ENCODE data around the gene FHL2.

The FHL2 gene

DNA sequence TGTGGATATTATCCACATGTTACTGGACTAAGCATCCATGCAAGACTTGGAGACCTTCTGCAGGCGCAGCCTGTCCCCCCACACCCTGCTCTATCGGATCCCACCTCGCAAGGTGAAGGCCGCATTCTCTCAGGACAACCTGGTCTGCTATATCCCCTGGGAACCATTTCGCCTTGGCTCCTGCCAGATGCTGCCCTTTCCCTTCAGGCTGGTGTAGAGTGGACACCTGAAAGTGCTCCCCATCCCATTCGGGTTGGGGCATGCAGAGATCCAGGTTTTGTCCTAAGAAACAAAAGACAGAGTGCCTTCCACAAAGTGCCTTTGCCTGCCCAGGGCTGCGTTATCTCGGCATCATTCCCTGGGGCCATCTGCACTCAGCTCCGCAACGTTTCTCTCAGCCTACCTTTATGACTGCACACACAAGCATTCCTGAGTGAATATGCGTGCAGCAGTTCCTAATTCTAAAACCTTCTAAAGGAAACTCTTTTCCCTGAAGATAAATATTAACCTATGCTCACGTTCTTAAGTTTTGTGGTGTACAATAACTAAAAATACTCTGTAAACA is 20.5 kb downstream of the FHL2 start:
- no peak for DNase-seq

DNA sequence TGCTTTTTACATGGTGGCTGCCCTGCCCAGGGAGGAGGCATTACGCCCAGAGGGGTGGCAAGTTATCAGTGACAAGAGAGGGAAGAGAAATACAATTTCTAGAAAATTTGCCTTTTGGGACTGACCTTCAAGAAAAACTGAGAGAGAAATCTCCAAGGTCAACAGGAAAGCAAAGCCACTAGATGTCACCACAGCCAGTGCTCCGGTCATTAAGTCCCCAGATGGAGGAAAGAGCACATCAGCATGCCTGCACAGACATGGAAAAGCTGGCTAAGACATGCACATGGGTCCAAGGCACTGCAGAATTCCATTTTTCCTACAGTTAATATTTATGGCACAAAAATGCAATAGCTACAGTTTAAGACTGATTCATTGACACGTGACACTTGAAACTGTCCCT is 21.0 kb downstream of the FHL2 start:
- DNase-seq: no peak

DNA sequence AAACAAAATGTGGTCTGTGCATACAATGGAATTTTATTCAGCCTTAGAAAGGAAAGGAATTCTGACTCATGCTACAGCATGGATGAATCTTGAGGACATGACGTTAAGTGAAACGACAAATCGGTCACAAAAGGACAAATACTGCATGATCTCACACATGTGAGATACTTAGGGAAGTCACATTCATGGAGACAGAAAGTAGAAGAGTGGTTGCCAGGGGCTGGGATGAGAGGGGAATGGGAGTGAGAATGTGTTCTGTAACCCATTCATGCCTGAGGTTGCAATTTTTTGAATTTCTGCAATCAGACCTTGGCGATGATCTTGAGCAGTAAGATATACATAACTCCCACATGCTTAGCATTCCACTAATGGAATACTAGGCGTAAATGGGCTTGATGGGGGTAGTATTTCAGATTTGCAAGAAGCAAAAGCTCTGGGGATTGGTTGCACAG is 22.0 kb downstream of the FHL2 start:
- peak; percentile 70 for DNase-seq

DNA sequence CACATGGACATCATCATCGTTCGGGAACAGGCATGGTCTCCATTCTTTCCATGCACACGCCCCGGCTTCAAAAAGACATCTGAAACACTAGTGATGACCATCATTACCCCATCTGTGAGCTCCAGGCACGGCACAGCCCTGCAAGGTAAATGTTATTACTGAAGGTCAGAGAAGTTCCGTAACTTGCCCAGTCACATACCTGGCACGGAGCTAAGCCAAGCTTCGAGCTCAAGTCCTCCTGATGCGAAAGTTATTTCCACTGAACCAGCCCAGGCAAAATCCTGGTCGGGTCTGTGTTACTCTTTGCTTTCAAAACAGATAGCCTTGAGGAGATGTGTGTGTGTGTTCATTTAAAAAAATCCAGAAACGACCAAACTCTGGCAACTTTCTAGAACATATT is 22.8 kb downstream of the FHL2 start:
- DNase-seq: no peak

DNA sequence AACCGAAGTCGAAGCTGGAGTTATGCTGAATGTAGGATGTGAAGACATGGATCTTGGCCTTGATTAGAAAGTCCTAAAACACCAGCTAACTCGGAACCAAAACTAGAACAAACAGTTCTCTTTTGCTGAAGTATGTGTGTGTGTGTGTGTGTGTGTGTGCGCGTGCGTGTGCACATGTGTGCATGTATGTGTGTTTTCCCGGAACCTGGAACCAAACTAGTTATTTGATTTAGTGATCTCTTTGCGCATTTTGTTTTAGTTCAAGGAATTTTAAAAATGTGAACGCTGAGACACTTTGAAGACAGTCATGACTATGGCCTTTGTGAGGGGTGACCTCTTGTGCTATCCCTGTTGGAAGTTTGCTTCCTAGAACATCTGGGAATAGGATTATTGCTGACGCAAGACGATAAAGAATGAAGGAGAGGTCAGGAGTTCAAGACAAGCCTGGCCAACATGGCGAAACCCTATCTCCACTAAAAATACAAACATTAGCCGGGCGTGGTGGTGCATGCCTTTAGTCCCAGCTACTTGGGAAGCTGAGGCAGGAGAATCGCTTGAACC is 23.8 kb downstream of the FHL2 start:
- no peak for DNase-seq

- no peak for DNase-seq
These were observed 24.9 kb downstream of the FHL2 start for GRCh38 chr2:105373895-105374401.

GRCh38 chr2:105373344-105373781 is 25.5 kb downstream of the FHL2 start:
- DNase-seq: no peak

DNA sequence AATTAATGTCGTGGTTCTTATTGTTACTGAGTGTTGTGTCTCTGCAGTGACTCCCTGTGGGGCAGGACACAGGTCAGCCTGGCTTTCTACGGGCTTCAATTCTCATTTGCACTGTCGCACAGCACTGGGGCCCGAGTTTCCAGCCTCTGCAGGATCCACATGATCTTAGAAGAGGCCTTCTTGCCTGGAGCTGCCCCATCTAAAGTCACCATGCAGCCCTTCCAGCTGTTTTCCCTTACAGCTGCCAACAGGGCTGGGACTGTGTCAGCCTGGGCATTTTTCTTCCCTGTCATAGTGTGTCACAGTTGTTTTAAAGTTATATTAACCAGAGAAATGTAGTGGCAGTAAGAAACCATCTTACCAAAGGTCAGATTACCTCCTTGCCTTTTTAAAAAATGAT is 27.0 kb downstream of the FHL2 start:
- no peak for DNase-seq

DNA sequence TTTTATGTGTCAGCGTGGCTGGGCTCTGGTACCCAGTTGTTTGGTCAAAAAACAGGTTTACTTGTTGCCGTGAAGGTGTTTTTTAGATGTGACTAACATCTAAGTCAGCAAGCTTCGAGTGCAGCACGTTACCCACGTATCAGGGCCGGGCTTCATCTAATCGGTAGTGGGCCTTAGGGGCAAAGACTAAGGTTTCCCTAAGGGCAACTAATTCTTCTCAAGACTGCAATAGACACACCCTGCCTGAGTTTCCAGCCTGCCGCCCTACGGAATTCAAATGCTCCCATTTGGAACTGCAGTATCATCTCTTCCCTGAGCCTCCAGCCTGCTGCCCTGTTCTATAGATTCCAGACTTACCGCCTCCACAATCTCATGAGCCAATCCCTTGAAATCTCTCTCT is 27.7 kb downstream of the FHL2 start:
- no peak for DNase-seq

- no peak for DNase-seq
These were observed 28.8 kb downstream of the FHL2 start for GRCh38 chr2:105369777-105370690.

- no peak for DNase-seq
These were observed 30.0 kb downstream of the FHL2 start for GRCh38 chr2:105368759-105369408.

DNA sequence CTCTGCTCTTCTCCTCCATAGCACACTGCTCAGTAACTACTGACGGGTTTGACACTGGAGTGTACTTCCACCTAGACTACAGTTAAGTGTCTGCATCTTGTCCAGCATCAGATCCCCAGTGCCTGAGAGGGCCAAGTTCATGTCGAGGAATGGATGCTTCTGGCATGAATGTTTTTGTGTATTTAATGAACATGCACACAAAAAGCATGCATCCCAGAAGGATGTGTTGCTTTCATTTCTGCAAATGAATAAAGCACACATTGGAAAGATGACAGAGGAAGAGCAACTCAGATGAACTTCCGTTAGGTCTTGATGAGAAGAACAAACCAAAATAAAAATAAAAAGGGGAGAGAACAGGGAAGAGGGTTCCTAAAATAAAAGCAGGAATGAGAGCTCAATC is 33.6 kb downstream of the FHL2 start:
- no peak for DNase-seq

- DNase-seq: no peak
These were observed 34.3 kb downstream of the FHL2 start for GRCh38 chr2:105364436-105365139.

DNA sequence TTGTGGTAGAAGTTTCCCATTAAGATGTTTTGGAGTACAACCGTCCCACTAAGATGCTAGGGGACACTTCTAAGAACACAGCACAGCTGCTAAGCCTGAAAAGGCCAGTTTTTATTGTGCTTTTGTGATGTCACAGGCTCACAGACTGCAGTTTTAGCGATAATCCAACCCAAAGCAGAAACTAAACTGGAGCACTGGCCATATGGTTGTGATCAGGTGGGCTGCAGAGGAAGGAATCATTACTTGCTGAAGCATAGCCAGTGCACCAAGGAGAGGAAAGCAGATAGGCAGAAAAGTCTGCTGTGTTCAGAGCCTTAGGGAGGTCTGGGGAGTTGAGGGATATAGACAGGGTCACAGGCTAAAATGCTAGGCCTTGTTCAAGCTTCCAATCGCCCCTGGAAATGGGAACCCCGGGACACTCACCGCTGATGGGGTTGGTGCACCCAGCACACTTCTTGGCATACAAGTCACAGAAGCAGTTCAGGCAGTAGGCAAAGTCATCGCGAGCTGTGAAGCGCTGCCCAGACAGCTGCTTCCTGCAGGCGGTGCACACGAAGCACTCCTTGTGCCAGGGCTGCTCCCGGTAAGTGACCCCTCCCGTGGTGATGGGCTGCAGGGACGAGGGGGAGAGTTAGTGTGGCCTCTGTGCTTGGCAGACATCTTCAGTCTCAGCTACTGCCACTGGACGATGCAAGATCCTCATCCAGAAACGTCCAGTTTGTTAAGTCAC is 35.8 kb downstream of the FHL2 start:
- no peak for DNase-seq

DNA sequence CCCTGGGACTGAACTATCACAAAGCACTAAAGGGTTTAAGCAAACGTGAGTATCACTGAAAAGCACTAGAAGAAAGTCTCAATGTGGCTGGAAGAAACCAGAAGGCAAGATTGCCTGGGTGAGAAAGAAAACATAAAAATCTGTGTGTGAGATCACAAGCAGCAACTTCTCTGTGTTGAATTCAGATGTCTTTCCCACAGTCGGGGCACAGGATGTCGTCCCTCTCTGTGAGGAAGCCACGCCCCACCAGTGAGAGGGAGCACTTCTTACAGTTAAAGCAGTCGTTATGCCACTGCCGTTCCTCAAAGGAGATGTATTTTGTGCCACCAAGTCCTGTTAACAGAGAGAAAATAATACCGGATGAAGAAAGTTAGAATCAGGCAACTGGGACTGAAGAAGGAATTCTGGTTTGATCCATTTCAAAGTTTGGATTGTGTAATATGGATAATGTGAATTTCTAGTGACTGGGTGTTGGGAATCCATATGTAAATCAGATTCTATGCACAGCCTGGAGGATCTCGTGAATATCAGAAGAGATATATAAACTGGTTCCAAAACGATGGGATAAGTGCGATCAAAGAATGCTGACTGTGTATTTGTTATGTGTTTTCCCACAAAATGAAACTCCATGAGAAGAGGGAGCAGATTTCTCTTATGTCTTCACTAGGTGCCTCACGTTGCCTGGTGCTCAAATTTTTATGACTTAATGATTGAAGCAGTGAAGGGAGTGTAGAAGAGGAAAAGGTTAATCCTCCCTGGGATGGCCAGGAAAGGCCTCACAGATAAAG is 37.6 kb downstream of the FHL2 start:
- DNase-seq: no peak

- no peak for DNase-seq
These were observed 40.3 kb downstream of the FHL2 start for GRCh38 chr2:105358593-105358992.

- no peak for DNase-seq
These were observed 41.7 kb downstream of the FHL2 start for GRCh38 chr2:105357122-105357521.

GRCh38 chr2:105344704-105345345 is 54.0 kb downstream of the FHL2 start:
- DNase-seq: no peak

- no peak for DNase-seq
These were observed 59.4 kb downstream of the FHL2 start for GRCh38 chr2:105339414-105339813.

- no peak for DNase-seq
These were observed 60.8 kb downstream of the FHL2 start for GRCh38 chr2:105338020-105338385.

Data from NCI-H226 (cell line).